GM18909 (cell line): ENCODE results near the gene DCLK2.
A peak's percentile ranks its signal among the peaks of the same experiment; 100 is the strongest.

Source experiments
- ATAC-seq: cut with Tn5 transposase; IDR thresholded peaks from one replicate; pipeline ENCODE4 v1.9.1; 2021; ENCODE audit warnings: mild to moderate bottlenecking; ENCODE audit not compliant: unreplicated experiment, poor library complexity

DCLK2 gene

GRCh38 chr4:150068300-150068960, 9.8 kb upstream of the DCLK2 start:
- no peak for ATAC-seq

- ATAC-seq: no peak
These were observed 8.9 kb upstream of the DCLK2 start for GRCh38 chr4:150069353-150069752.

- no peak for ATAC-seq
These were observed 7.6 kb upstream of the DCLK2 start for GRCh38 chr4:150070464-150071170.

GRCh38 chr4:150072471-150072870, 5.8 kb upstream of the DCLK2 start:
- ATAC-seq: no peak

GRCh38 chr4:150072906-150073714, 5.1 kb upstream of the DCLK2 start:
- ATAC-seq: no peak

- ATAC-seq: no peak
These were observed 4.2 kb upstream of the DCLK2 start for GRCh38 chr4:150074064-150074463.

GRCh38 chr4:150078579-150079080, 385 bp downstream of the DCLK2 start:
- ATAC-seq: peak; percentile 20

GRCh38 chr4:150079081-150079581, 886 bp downstream of the DCLK2 start:
- ATAC-seq: peak; percentile 53

- no peak for ATAC-seq
These were observed 2.1 kb downstream of the DCLK2 start for GRCh38 chr4:150080337-150080736.

GRCh38 chr4:150080875-150081274, 2.6 kb downstream of the DCLK2 start:
- ATAC-seq: no peak

- peak; percentile 78 for ATAC-seq
These were observed 4.0 kb downstream of the DCLK2 start for GRCh38 chr4:150082241-150082640.

GRCh38 chr4:150087006-150087405, 8.8 kb downstream of the DCLK2 start:
- no peak for ATAC-seq

- ATAC-seq: no peak
These were observed 11.5 kb downstream of the DCLK2 start for GRCh38 chr4:150089732-150090131.

- no peak for ATAC-seq
These were observed 12.6 kb downstream of the DCLK2 start for GRCh38 chr4:150090836-150091235.

- no peak for ATAC-seq
These were observed 16.4 kb downstream of the DCLK2 start for GRCh38 chr4:150094676-150095075.

- ATAC-seq: no peak
These were observed 18.4 kb downstream of the DCLK2 start for GRCh38 chr4:150096625-150097024.

- ATAC-seq: no peak
These were observed 20.0 kb downstream of the DCLK2 start for GRCh38 chr4:150098214-150098613.

GRCh38 chr4:150104404-150105027, 26.3 kb downstream of the DCLK2 start:
- no peak for ATAC-seq

GRCh38 chr4:150106886-150107285, 28.6 kb downstream of the DCLK2 start:
- ATAC-seq: no peak

- ATAC-seq: no peak
These were observed 30.4 kb downstream of the DCLK2 start for GRCh38 chr4:150108691-150109090.
